ENCODE data around the gene LYRM9.
"Not testable (repeated sequence)": the region's sequence is repeated elsewhere in the genome, so short reads cannot be mapped to it uniquely, and the experiment has no call there.

LYRM9 gene

GRCh38 chr17:27840688-27841087 lies 52.5 kb downstream of the LYRM9 start:
- Histone ChIP-seq H4K91ac (ENCODE audit: low read depth, low read length) (no peak overlapping the region), H3K4ac (ENCODE audit: low read depth, low read length) (no peak overlapping the region), H3K4me1 (ENCODE audit: control insufficient read depth in 1 of 2, insufficient read depth in 2 of 2, low read length in 2 of 2) (no peaks in the 10 kb centered on the region), H3K27me3 (ENCODE audit: insufficient read depth, low read length) (no peaks in the 10 kb centered on the region), H3K9ac (ENCODE audit: low read length) (no peak overlapping the region), H4K8ac (ENCODE audit: low read depth, low read length) (no peak overlapping the region), H2AK5ac (ENCODE audit: low read length) (no peak overlapping the region), H2BK5ac (ENCODE audit: low read depth, low read length, poor library complexity) (no peak overlapping the region), H3K9me3 (ENCODE audit: insufficient read depth, low read depth, low read length) (no peaks in the 10 kb centered on the region), H4K12ac (ENCODE audit: low read depth, low read length) (no peak overlapping the region), H3K4me3 (ENCODE audit: low read depth, low read length) (no peak overlapping the region), H3K36me3 (ENCODE audit: control insufficient read depth in 1 of 2, insufficient read depth in 2 of 2, low read length in 2 of 2) (no peaks in the 10 kb centered on the region), H2AFZ (ENCODE audit: insufficient read depth, low read length, poor library complexity) (no peak overlapping the region), H3K4me2 (ENCODE audit: low read length) (no peak overlapping the region), H3K18ac (ENCODE audit: low read length) (no peak overlapping the region), H3K27ac (ENCODE audit: low read depth, low read length) (no peak overlapping the region), H3K79me1 (ENCODE audit: low read length) (no peaks in the 10 kb centered on the region), H3K23ac (ENCODE audit: low read length) (no peak overlapping the region), H3K79me2 (ENCODE audit: control insufficient read depth, insufficient read depth, low read length, poor library complexity) (no peaks in the 10 kb centered on the region), H2BK120ac (ENCODE audit: insufficient read depth, low read length, poor library complexity) (no peak overlapping the region), H2BK12ac (ENCODE audit: low read length) (no peak overlapping the region), H3K14ac (ENCODE audit: low read length) (no peak overlapping the region)
- WGBS (ENCODE audit: extremely low coverage, insufficient coverage, insufficient read length), result no CpG with 5 or more reads among the region's 1 CpG
- no peak for DNase-seq

GRCh38 chr17:27840406-27840678 lies 52.8 kb downstream of the LYRM9 start:
- not testable (repeated sequence) for H3K4me2 ChIP-seq (ENCODE audit: low read length); H4K8ac ChIP-seq (ENCODE audit: low read depth, low read length); H2AK5ac ChIP-seq (ENCODE audit: low read length); H4K91ac ChIP-seq (ENCODE audit: low read depth, low read length); H3K9me3 ChIP-seq (ENCODE audit: insufficient read depth, low read depth, low read length); H2BK12ac ChIP-seq (ENCODE audit: low read length); H3K23ac ChIP-seq (ENCODE audit: low read length); DNase-seq; H3K36me3 ChIP-seq (ENCODE audit: control insufficient read depth in 1 of 2, insufficient read depth in 2 of 2, low read length in 2 of 2); H2AFZ ChIP-seq (ENCODE audit: insufficient read depth, low read length, poor library complexity); H3K79me1 ChIP-seq (ENCODE audit: low read length); H3K27ac ChIP-seq (ENCODE audit: low read depth, low read length); H2BK5ac ChIP-seq (ENCODE audit: low read depth, low read length, poor library complexity); H3K9ac ChIP-seq (ENCODE audit: low read length); H2BK120ac ChIP-seq (ENCODE audit: insufficient read depth, low read length, poor library complexity); H3K4ac ChIP-seq (ENCODE audit: low read depth, low read length); H3K4me1 ChIP-seq (ENCODE audit: control insufficient read depth in 1 of 2, insufficient read depth in 2 of 2, low read length in 2 of 2); H3K79me2 ChIP-seq (ENCODE audit: control insufficient read depth, insufficient read depth, low read length, poor library complexity); H3K18ac ChIP-seq (ENCODE audit: low read length); H3K27me3 ChIP-seq (ENCODE audit: insufficient read depth, low read length); H3K14ac ChIP-seq (ENCODE audit: low read length); H3K4me3 ChIP-seq (ENCODE audit: low read depth, low read length); H4K12ac ChIP-seq (ENCODE audit: low read depth, low read length)
- no CpG with 5 or more reads among the region's 1 CpG for WGBS (ENCODE audit: extremely low coverage, insufficient coverage, insufficient read length)

DNA sequence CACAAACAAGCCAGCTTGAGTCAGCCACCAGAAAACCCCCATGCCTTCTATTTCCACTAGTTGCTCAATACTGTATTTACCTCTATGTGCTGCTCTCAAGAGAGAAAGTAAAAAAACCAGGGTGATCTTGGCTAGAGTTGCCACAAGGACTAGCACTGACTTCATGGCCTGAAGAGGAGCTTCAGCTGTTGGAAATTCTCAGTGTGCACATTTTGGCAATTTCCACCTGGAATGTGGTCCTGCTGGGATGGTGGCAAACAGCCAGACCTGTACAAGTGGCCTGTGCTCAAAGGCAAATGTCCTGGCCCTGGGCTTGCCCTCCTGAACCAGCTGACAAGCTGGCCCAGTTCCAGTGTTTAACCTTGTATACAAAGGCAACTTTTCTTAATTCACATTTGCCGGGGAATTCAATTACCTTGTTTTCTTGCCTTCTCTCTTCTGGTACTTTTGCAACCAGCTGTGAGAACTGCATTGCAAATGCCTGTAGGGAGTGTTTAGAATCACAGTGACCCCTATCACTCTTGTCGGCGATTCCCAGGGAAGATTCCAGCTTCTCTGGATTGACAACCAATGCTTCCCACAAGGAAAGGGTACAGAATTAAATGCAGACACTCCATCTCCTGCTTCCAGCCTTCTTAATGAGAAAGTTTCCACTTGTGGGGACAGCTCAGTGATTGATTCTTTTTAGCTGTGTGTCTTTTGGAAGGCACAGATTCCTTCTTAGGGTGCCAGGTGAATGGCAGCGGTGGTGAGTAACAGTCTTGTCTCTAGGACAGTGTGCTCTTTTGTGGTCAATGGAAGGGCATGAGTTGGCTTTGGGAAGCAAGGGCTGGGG lies 53.4 kb downstream of the LYRM9 start:
- H2BK12ac ChIP-seq (ENCODE audit: low read length), result not testable (repeated sequence)

DNA sequence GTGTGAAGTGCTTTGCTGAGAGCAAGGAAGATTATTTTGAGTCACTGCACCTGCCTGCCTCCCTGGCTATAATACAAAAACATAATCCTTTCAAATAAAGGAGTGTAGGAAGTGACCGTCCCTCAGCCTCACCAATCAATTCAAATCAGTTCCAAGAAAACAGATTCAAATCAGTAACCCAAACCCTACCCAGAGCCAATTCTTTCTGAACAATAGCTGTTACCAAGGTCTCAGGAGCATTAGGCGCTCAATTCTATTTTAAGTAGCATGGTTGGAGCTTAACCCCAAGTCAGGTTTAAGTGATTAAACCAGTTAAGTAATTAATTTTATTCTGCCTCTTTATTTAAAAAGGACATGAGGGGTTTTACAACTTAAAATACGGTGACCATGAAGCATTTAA lies 54.6 kb downstream of the LYRM9 start:
- not testable (repeated sequence) for H3K14ac ChIP-seq (ENCODE audit: low read length); H3K4me2 ChIP-seq (ENCODE audit: low read length); DNase-seq

More for the DNA sequence above, 53.4 kb downstream of the LYRM9 start:
- H3K23ac ChIP-seq (ENCODE audit: low read length); H3K9me3 ChIP-seq (ENCODE audit: insufficient read depth, low read depth, low read length); H4K12ac ChIP-seq (ENCODE audit: low read depth, low read length); H3K4me1 ChIP-seq (ENCODE audit: control insufficient read depth in 1 of 2, insufficient read depth in 2 of 2, low read length in 2 of 2); H3K4me2 ChIP-seq (ENCODE audit: low read length); H3K36me3 ChIP-seq (ENCODE audit: control insufficient read depth in 1 of 2, insufficient read depth in 2 of 2, low read length in 2 of 2); H3K4ac ChIP-seq (ENCODE audit: low read depth, low read length); H3K4me3 ChIP-seq (ENCODE audit: low read depth, low read length); H3K14ac ChIP-seq (ENCODE audit: low read length); H3K79me1 ChIP-seq (ENCODE audit: low read length); H3K27ac ChIP-seq (ENCODE audit: low read depth, low read length); H2BK5ac ChIP-seq (ENCODE audit: low read depth, low read length, poor library complexity); H2AK5ac ChIP-seq (ENCODE audit: low read length); H4K91ac ChIP-seq (ENCODE audit: low read depth, low read length); H3K27me3 ChIP-seq (ENCODE audit: insufficient read depth, low read length); H3K9ac ChIP-seq (ENCODE audit: low read length); H3K18ac ChIP-seq (ENCODE audit: low read length); H2AFZ ChIP-seq (ENCODE audit: insufficient read depth, low read length, poor library complexity); H3K79me2 ChIP-seq (ENCODE audit: control insufficient read depth, insufficient read depth, low read length, poor library complexity); H2BK120ac ChIP-seq (ENCODE audit: insufficient read depth, low read length, poor library complexity); H4K8ac ChIP-seq (ENCODE audit: low read depth, low read length): not testable (repeated sequence)
- WGBS (ENCODE audit: extremely low coverage, insufficient coverage, insufficient read length), result no CpG with 5 or more reads among the region's 4 CpGs
- peak in 1 of 2 donors; percentile 57 for DNase-seq

More for the DNA sequence above, 54.6 kb downstream of the LYRM9 start:
- not testable (repeated sequence) for H2AFZ ChIP-seq (ENCODE audit: insufficient read depth, low read length, poor library complexity); H3K36me3 ChIP-seq (ENCODE audit: control insufficient read depth in 1 of 2, insufficient read depth in 2 of 2, low read length in 2 of 2); H3K23ac ChIP-seq (ENCODE audit: low read length); H2BK120ac ChIP-seq (ENCODE audit: insufficient read depth, low read length, poor library complexity); H2BK12ac ChIP-seq (ENCODE audit: low read length); H4K8ac ChIP-seq (ENCODE audit: low read depth, low read length); H3K18ac ChIP-seq (ENCODE audit: low read length); H3K27ac ChIP-seq (ENCODE audit: low read depth, low read length); H3K79me1 ChIP-seq (ENCODE audit: low read length); H3K9me3 ChIP-seq (ENCODE audit: insufficient read depth, low read depth, low read length); H3K4me1 ChIP-seq (ENCODE audit: control insufficient read depth in 1 of 2, insufficient read depth in 2 of 2, low read length in 2 of 2); H4K91ac ChIP-seq (ENCODE audit: low read depth, low read length); H2BK5ac ChIP-seq (ENCODE audit: low read depth, low read length, poor library complexity); H3K27me3 ChIP-seq (ENCODE audit: insufficient read depth, low read length); H3K9ac ChIP-seq (ENCODE audit: low read length); H2AK5ac ChIP-seq (ENCODE audit: low read length); H3K79me2 ChIP-seq (ENCODE audit: control insufficient read depth, insufficient read depth, low read length, poor library complexity); H4K12ac ChIP-seq (ENCODE audit: low read depth, low read length); H3K4ac ChIP-seq (ENCODE audit: low read depth, low read length); H3K4me3 ChIP-seq (ENCODE audit: low read depth, low read length)
- WGBS (ENCODE audit: extremely low coverage, insufficient coverage, insufficient read length), result no CpG with 5 or more reads among the region's 3 CpGs
